Measurements from ENCODE around the gene CERS6. TPM values are rescaled to one million over a fixed set of nuclear protein-coding genes. Genes with fewer than 3 reads are reported as not detected.

The CERS6 gene
- total RNA-seq, 1 donor from 2014 or later, result 30.8 TPM

DNA sequence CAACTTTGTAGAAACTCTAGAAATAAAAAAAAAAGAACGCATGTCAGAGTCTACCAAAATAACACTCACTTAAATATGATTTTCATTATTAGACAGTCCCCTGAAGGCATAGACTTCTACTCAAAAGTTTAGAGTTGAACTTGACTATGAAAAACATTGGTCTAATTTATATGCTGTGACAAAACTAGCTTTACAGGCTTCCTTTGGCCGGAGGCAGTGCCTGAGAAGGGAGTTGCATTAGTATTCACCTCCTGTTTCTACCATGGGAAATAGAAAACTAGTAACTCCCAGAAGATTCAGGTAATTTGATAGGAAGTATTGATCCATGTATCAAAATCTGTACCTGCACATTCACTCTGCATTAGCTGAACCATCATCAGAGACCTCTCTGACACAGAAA, 182.9 kb downstream of the CERS6 start:
- Mint-ChIP-seq H3K4me3 (ENCODE audit: unreplicated experiment) (no peak overlapping the region), H3K4me1 (ENCODE audit: low read depth) (peaks cover 60% of the 10 kb centered on the region), H3K27ac (ENCODE audit: unreplicated experiment) (no peak overlapping the region), H3K36me3 (ENCODE audit: low read depth) (no peaks in the 10 kb centered on the region), H3K27me3 (ENCODE audit: low read depth) (no peaks in the 10 kb centered on the region), H3K9me3 (ENCODE audit: low read depth) (peaks cover 3% of the 10 kb centered on the region)
- no peak for DNase-seq (ENCODE audit: low spot score)
- TF ChIP-seq, protein P1, sequence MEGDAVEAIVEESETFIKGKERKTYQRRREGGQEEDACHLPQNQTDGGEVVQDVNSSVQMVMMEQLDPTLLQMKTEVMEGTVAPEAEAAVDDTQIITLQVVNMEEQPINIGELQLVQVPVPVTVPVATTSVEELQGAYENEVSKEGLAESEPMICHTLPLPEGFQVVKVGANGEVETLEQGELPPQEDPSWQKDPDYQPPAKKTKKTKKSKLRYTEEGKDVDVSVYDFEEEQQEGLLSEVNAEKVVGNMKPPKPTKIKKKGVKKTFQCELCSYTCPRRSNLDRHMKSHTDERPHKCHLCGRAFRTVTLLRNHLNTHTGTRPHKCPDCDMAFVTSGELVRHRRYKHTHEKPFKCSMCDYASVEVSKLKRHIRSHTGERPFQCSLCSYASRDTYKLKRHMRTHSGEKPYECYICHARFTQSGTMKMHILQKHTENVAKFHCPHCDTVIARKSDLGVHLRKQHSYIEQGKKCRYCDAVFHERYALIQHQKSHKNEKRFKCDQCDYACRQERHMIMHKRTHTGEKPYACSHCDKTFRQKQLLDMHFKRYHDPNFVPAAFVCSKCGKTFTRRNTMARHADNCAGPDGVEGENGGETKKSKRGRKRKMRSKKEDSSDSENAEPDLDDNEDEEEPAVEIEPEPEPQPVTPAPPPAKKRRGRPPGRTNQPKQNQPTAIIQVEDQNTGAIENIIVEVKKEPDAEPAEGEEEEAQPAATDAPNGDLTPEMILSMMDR (IDR thresholded peaks at IDR 0.05), result no peak

DNA sequence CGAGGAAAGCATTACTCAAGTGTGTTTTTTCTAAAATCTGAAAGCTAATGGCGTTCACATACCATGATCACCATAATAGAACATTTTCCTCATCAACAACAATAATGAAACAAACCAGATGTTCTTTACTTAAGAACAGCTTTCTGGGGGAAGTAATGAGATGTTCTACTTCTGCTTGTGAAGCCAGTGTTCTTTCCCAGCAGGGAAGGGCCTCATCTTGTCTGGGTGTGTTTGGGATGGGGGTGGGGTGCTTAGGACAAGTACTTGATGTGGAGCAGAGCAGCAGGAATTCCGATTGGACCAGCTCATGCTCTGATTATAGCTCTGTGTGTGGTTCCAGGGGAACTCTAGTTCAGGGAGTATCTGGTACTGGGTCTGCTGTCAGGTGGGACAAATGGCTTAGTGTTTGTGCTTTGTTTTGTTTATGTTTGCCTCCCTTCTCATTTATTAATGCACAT, 183.4 kb downstream of the CERS6 start:
- no peak for DNase-seq (ENCODE audit: low spot score)
- TF ChIP-seq, protein P1 (IDR thresholded peaks at IDR 0.05), result no peak
- Mint-ChIP-seq H3K27me3 (ENCODE audit: low read depth) (no peaks in the 10 kb centered on the region), H3K9me3 (ENCODE audit: low read depth) (peaks cover 3% of the 10 kb centered on the region), H3K4me1 (ENCODE audit: low read depth) (peaks cover 61% of the 10 kb centered on the region), H3K4me3 (ENCODE audit: unreplicated experiment) (no peak overlapping the region), H3K27ac (ENCODE audit: unreplicated experiment) (peak overlapping the region; percentile 0), H3K36me3 (ENCODE audit: low read depth) (no peaks in the 10 kb centered on the region)

DNA sequence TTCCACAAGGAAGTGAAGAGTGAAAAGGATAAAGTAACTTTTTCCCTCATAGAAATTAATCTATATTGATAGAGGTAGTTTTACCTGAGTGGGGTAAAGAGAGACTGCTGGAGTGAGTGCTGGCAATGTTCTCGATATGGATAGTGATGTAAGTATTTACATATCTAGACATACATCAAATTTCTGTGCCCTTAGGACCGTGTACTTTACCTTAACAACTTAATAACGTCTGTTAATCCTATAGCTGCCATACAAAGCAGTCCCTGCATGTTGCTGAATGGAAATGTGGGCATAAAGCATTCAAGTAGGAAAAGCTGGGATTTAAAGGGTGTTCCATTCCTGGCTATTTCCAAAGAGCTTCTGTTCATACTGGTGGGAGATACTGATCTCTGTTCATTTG, 184.0 kb downstream of the CERS6 start:
- TF ChIP-seq, protein P1 (IDR thresholded peaks at IDR 0.05), result no peak
- DNase-seq (ENCODE audit: low spot score), result no peak
- Mint-ChIP-seq H3K27ac (ENCODE audit: unreplicated experiment) (peak overlapping the region; percentile 0), H3K9me3 (ENCODE audit: low read depth) (peaks cover 3% of the 10 kb centered on the region), H3K36me3 (ENCODE audit: low read depth) (no peaks in the 10 kb centered on the region), H3K4me1 (ENCODE audit: low read depth) (peaks cover 59% of the 10 kb centered on the region), H3K4me3 (ENCODE audit: unreplicated experiment) (no peak overlapping the region), H3K27me3 (ENCODE audit: low read depth) (no peaks in the 10 kb centered on the region)

DNA sequence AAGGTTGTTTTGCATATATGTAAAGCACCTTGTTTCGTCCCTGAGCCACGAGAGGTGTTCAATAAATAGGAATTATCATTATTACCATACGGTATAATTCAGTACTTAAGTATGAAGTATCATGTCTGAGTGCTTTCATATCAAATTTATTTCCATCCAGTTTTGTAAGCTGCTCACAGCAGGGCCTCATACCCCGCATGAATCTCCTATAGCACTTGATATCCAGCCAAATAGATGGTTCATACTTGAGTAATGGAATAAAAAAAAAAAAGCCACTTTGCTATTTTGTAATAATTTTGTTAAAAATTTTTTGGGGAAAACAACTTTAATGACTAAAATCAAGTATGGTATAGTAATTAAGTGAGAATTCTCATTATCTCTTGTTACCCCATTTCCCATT, 185.6 kb downstream of the CERS6 start:
- Mint-ChIP-seq H3K4me3 (ENCODE audit: unreplicated experiment) (no peak overlapping the region), H3K36me3 (ENCODE audit: low read depth) (no peaks in the 10 kb centered on the region), H3K9me3 (ENCODE audit: low read depth) (peaks cover 3% of the 10 kb centered on the region), H3K4me1 (ENCODE audit: low read depth) (peaks cover 52% of the 10 kb centered on the region), H3K27ac (ENCODE audit: unreplicated experiment) (no peak overlapping the region), H3K27me3 (ENCODE audit: low read depth) (no peaks in the 10 kb centered on the region)
- no peak for DNase-seq (ENCODE audit: low spot score)
- TF ChIP-seq, protein P1 (IDR thresholded peaks at IDR 0.05), result no peak

DNA sequence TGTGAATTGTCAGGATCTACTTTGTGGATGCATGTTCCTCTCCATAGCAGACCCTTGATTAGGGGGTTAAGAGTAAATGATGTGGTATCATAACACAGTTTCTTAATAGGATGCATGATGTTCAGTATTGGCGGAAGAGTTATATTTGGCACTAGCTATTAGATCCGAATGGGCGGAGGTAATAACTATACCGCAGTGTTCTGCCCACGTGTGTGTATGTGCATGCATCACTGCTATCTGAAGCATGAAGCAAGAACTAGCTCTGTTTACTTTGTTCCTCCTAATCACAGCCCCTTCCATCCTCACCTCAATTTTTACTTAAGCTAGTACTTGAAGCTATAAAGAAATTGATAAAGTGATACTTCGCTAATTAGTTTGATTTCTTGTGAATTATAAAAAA, 186.8 kb downstream of the CERS6 start:
- no peak overlapping the region for H3K27ac Mint-ChIP-seq (ENCODE audit: unreplicated experiment)
- H3K27me3 Mint-ChIP-seq (ENCODE audit: low read depth), result no peaks in the 10 kb centered on the region
- no peak for DNase-seq (ENCODE audit: low spot score)
- H3K4me3 Mint-ChIP-seq (ENCODE audit: unreplicated experiment), result no peak overlapping the region
- peaks cover 3% of the 10 kb centered on the region for H3K9me3 Mint-ChIP-seq (ENCODE audit: low read depth)
- TF ChIP-seq, protein P1 (IDR thresholded peaks at IDR 0.05), result no peak
- peaks cover 52% of the 10 kb centered on the region for H3K4me1 Mint-ChIP-seq (ENCODE audit: low read depth)
- no peaks in the 10 kb centered on the region for H3K36me3 Mint-ChIP-seq (ENCODE audit: low read depth)
